Activated naive CD4-positive, alpha-beta T cell treated with Interleukin-2 at 50 U/mL for 16 hours (primary cell): ENCODE results near the gene PPP1R27.
"Not testable (repeated sequence)": the region's sequence is repeated elsewhere in the genome, so short reads cannot be mapped to it uniquely, and the experiment has no call there.

Source experiments
- DNase-seq: peaks from one replicate; pipeline ENCODE4 v3.0.0-alpha.2; 2020

The PPP1R27 gene

DNA sequence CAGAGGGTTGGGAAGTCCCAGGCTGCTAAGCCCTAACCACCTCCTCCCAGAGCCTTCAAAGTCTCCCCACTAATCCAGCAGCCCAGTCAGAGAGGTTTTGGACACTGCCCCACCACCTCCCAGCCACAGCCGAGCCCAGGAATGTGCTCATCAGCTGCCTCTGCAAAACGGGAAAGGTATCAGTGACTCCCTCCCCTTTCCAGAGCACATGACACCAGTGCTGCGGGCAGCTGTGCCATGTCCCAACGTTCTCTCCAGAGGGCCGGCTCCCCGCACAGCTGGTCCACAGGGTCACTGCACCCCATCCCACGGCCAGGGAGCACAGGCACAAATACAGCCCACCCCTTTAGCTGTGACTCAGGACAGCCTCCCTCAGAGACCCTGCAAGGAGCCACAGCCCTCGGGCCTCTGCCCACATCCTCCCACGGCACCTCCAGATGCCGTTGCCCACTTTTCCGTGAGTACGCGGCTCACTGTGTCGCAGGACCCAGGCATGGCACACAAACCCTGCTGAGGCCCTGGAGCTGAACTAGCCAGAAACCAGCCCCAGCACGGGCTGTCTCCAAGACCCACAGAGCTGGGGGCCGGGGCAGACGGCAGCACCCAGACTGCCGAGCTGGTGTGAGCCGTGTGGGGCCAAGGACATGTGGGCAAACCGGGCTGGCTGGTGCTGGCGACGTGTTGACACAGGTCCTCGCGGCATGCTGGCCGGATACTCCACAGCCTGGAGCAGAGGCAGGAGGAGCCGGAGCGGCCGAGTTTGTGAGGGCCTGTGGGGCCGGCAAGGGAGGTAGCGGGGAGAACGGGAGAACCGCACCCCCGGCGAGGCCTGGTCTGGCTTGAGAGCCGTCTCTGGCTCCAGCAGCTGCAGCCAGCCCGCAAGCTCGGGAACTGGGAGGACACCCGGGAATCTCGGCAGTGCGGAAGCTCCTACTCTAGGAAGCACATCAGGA, 6.3 kb upstream of the PPP1R27 start:
- no peak for DNase-seq

DNA sequence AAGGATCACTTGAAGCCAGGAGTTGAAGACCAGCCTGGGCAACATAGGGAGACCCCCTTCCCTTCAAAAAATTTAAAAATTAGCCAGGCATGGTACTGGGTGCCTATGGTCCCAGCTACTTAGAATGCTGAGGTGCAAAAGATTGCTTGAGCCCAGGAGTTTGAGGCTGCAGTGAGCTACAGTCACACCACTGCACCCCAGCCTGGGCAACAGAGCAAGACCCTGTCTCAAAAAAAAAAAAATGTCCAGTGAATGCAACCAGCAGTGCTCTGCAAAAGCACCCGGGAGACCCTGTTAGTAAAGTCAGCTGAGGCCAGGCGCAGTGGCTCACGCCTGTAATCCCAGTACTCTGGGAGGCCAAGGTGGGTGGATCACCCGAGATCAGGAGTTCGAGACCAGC, 5.2 kb upstream of the PPP1R27 start:
- not testable (repeated sequence) for DNase-seq

DNA sequence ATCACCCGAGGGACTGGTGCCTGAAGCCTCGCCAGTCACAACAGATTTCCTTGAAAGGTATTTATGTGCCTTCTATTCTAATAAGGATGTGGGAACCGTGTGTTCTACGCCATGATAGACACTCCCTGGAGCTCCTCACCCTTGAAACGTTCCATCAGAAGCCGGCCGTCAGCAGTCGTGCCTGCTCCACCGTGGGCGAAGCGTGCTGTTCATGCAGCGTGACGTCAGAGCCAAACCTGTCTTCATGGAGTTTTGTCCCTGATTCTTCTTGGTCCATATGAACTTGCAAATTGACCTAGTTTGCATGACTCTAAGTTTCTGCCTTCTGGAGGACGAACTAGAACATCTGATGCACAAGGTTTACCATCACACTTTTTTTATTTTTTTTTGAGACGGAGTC, 4.5 kb upstream of the PPP1R27 start:
- DNase-seq: no peak

DNA sequence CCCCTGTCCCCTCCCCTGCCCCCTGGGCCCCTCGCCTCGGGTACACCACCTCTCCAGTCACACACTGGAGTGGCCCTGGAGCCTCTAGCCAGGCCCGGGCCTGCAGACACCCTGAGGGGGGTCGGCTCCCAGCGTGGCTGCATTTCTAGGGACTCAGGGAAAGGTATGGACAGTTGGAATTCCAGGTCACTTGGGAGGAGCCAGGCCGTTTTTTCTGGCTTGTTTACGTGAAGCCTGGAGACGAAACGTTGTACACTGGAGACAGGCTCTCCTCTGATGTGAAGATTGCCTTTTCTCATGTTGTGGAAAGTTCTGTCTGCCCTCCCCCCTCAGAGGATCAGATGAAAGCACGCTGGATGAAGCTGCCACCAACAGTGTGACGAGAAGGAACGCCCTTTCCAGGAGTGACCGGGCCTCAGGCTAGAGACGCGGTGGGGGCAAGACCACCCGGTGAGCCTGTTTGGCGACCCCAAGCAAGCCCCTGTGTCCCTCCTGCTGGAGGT, 4.0 kb upstream of the PPP1R27 start:
- no peak for DNase-seq

DNA sequence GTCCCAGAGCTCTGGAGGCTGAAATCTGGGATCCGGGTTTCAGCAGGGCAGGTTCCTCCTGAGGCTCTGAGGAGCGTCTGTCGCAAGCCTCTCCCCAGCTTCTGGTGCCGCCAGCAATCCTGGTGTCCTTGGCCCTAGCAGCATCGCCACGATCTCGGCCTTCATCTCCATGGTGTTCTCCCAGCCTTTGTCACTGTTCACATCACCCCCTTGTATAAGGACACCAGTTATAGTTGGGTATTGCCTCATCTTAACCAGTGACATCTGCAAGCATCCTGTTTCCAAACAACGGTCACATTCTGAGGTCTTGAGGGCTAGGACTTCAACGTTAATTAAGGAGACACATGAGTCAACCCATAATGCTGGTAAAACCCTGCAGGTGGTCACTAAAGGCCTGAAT, 2.8 kb upstream of the PPP1R27 start:
- no peak for DNase-seq

DNA sequence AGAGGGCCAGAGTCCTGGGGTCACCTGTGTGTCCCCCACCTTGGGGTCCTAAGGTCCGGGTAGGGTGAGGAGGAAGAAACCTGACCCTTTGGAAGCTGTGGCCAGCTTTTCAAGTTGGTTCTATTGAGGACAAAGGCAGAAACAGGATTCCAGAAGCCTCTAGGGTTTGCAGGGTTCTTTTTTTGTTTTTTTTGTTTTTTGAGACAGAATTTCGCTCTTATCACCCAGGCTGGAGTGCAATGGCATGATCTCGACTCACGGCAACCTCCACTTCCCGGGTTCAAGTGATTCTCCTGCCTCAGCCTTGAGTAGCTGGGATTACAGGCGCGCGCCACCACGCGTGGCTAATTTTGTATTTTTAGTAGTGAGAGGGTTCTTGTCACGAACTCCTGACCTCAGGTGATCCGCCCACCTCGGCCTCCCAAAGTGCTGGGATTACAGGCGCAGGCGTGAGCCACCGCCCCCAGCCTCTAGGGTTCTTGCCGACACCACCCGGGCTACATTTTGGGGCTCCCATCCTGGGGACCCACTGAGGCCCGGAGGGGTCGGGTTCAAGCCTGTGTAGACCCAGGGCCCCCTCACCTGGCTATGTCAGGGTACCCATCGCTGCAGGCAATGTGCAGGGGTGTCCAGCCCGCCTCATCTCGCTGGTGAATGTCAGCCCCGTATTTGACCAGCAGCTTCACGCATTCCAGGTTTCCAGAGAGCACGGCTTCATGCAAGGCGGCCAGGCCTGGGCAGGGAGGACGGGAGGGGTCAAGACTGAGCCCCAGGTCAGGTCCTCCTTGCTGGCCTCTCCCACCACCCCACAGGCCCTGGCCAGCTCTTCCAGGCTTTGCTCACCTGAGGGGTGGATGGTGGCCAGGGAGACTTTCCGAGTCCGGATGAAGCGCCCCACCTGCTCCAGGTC, 674 bp downstream of the PPP1R27 start:
- DNase-seq: no peak

DNA sequence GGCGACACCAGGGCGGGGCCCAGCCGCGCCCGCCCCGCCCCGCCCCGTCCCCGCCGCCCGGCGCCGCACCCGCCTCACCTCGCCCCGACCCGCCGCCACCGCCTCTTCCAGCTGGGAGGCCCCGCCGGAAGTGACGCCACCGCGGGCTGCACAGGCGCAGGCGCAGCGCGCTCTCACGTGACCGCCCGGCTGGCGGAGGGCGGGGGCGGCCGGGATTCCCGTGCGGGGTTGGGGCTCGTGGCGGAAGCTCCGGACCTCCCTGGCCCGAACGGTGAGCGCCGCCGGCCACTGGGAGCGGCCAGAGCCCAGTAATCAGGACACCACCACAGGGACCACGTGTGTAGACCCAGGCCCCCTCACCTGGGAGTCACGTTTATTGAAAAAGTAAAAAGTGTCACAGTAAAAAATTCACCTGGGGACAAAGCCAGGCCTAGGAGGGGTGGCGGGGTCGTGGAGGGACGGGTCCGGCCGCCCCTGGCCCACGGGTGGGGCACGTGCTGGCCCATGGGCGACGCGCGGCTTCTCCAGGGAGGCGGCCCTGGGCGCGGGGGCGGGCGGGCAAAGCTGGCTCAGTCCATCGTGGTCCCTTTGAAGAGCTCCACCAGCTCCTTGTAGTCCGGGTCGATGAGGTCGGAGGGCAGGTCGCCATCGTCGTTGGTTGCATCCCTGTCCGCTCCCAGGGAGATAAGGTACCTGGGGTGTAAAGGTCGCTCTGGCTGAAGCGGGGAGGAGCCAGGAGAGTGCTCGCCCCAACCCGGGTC, 1.5 kb downstream of the PPP1R27 start, which contains the start of gene MCRIP1:
TSS of gene MCRIP1 (minus strand) at position 132 of the 761 bp plus-strand sequence. CDS start 8,785 bp downstream, outside the sequence.
- peak; percentile 95 for DNase-seq

DNA sequence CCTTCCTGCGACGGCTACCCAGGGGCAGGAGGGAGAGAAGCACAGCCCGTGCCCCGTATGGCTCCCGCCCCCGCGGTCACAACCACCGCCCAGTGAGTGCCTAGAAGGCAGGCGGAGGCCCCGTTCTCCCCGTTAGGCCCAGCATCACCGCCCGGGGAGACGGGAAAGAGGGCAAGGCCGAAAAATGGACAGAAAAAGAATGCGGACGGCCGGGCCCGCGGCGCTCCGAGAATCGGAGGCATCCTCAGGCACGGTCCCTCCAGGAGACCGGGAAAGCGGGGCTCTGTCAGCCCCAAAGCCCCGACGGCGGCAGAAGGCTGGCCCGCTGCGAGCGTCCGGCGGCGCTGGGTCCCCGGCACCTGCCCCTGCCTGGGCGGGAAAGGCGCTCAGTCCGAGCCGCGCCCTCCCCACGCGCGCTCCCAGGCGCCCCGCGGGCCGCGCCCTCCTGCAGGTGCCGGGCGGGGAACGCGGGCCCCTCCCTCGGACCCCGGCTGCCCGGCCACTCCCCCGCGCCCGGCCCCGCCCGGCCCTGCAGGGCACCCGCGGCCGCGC, 2.2 kb downstream of the PPP1R27 start:
- peak; percentile 57 for DNase-seq

DNA sequence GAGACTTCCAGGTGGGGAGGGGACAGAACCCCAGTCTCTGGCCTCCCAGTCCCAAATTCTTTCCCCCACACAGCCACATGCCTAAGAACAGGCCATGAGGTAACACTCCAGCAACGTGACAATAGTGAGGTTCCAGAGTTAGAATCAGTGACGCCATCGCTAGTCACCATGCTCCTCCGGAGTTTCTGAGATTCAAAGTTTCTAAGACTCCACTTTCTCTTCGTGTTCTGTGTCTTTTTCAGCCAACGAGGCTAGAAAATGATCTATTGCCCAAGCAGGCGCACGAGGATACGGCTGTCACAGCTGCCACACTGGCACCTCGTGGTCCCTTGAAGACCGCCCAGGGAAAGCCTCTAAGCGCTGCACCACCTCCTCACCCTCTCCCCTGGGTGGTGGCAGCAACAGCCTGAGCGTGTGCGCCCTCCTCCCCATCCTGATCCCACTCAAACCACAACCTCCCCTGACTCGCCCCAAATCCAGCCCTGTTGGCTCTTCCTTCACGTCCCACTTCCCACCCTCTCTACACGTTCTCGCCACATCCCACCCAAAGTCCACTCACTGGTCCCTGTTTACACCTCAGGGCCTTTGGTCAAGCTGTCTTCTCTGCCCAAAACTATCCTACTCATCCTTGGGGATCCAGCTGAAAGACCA, 2.8 kb downstream of the PPP1R27 start:
- DNase-seq: peak; percentile 66

DNA sequence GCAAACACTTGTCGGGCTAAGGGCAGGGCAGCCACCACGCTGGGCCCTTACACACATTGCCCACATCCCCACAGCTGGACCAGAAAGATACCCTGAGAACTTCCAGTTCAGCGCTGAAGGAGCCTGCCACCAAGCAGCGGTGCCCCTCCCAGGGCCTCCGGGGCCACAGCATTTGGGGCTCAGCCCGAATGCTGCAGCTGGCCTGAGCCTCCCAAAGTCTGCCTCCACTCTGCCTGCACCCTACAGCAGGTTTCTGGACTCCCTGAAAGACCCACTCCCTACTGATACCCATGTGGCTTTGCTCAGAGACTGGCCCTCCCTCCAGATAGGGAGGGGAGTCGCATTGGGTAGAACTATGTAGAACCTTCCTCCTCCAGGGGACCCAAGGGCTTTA, 3.3 kb downstream of the PPP1R27 start:
- peak; percentile 29 for DNase-seq

DNA sequence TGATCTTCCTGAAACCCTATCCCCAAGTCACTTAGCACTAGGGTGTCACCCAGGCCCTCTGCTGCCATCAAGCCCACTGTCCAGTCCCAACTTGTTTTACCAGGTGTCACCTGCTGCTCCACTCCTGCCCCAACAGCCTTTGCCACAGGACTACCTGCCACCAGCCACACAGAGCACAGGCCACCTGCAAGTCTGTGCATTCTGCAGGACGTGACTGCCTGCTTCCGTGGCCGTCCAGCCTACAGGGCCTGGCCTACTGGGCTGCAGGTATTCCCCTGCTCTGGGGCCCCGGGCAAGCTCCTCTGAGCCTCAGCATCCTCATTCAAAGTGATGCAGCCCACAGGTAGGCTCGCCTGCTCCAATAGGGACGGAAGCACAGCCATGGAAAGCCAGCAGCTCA, 5.0 kb downstream of the PPP1R27 start:
- no peak for DNase-seq

DNA sequence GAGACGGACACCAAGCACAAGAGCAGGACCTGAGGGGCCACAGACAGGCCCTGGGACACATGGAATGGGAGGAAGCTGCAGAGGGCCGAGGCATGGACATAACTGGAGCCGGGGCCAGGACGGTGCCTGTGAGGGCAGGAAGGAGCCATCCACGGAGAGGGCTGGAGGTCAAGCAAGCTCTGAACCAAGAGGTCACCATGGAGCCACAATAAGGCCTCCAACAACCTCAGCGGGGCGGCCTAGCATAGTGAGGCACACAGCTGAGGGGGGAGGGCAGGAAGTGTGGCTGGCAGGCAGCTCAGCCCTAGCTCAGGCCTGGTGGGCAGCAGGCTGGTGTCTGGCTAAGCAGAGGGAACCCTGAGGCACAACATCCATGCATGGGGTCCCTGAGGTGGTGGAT, 6.2 kb downstream of the PPP1R27 start:
- no peak for DNase-seq

DNA sequence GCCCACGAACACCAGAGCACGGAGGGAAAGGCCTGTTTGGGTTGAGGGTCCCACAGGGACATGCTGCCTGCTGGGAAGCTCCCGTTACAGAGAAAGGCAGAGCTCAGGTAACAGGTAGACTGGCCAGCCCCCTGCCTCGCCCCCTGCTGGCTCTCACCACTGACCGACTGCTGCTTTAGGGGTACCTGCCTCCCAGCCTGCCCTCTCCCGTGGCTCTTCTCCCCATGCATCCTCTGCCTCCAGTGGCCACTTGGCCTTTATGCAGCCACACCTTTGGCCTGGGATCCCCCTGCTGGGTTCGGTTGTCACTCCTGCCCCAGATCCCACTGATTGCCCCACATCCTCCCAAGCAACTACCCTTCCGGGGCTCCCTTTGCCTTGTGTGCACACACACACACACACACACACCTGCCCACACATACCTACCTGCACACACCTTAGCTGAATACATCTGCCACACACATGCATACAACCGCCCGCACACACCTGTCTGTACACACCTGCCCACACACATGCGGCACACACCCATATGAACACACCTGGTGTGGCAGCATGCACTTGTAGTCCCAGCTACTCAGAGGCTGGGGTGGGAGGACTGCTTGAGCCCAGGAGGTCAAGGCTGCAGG, 8.9 kb downstream of the PPP1R27 start:
- no peak for DNase-seq

DNA sequence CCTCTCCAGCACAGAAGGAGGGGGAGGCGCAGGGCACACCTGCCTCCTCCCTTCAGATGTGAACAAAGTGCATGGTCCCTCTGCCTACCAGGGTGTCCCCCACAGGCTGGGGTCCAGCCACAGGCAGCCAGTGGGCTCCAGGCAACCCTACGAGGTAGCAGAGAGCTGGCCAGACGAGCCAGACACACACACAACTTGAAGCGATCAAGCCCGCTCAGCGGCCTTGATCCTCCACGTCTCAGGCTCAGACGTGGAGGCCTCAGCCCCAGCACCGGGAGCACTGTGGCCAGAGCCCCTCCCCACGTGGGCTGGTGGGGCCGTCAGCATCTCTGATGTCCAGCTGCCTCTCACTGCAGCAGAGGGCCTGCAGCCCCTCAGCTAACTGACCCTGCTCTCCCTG, 10.3 kb downstream of the PPP1R27 start:
- DNase-seq: no peak

DNA sequence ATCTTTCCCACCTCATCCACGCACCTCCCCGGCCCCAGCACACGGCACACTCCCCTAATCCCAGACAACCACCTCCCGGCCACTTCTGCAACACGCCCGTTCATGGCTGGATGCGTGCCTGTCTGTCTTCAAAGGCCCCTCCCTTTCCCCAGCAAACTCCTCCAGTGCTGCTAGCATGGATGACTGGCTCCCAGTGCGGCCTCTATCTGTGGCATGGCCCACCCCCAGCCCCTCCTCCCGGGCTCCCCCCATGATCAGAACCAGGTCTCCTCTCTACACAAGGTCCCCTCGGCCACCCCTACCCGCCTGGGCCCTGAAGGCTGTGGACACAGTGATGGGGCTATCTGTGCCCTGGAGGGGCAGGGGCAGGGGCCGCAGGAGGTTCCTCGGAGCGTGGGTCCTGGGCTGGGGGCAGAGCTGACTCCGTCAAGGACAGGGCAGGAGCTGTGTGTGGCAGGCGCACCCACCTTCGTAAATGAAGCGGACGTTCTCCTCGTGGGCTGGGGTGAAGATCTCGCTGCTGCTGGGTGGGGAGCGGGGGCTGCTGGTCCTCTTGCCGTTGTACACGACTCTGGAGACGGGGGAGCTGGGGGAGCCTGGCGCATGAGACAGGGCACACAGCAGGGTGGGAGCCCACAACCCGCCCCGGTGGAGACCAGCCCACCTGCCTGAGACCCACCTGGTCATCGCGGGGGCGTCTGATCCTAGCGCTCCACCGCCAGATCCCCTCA, 10.9 kb downstream of the PPP1R27 start:
- no peak for DNase-seq

DNA sequence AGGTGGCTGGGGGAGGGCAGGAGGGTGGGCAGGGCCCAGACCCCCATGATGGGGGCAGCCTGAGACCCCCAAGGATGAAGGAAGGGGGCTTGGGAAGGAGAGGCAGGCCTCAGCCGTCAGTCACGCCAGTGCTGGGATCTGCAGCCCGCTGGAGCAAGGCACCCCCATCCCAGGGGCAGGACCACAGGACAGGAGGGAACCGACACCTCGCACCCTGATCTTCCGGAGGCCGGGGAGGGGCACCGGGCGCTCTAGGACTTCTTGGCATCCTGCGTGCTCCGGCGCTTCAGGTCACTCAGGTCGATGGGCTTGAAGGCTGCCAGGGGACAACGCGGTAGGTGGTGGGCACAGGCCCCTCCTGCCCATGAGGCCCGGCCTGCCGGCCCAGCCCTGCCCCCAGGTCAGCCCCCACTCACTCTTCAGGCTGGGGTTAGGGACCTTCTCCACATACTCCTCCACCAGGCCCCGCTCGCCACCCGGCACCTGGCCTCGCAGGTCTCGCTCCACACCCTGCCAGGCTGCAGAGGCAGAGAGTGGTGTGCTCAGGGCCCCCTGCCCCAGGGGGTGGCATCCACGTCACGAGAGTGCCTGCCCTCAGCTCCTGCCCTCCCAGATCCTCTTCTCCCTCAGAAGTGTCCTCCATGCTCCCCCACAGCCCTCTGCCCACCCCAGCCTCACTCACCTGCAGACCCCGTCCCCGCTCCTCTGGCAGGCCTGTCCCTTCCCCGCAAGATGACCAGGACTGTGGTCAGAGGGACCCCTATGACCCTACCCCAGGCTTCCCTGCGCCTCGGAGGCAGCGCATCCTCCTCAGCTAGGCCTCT, 11.6 kb downstream of the PPP1R27 start:
- DNase-seq: no peak

DNA sequence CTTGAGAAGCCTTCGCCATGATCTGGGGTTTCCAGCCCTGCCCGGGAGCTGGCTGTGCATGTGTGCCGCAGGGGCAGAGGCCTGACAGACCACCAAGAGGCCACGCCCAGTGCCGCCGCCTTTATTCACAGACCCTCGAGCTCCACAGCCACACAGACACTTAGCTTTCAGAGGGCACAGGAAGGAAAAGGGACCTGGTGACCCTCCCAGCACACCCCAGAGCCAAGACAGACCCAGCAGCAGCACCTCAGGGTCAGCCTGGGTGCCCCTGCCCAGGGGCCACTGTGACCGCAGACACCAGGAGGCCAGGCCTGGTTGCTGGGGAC, 12.6 kb downstream of the PPP1R27 start:
- DNase-seq: no peak

DNA sequence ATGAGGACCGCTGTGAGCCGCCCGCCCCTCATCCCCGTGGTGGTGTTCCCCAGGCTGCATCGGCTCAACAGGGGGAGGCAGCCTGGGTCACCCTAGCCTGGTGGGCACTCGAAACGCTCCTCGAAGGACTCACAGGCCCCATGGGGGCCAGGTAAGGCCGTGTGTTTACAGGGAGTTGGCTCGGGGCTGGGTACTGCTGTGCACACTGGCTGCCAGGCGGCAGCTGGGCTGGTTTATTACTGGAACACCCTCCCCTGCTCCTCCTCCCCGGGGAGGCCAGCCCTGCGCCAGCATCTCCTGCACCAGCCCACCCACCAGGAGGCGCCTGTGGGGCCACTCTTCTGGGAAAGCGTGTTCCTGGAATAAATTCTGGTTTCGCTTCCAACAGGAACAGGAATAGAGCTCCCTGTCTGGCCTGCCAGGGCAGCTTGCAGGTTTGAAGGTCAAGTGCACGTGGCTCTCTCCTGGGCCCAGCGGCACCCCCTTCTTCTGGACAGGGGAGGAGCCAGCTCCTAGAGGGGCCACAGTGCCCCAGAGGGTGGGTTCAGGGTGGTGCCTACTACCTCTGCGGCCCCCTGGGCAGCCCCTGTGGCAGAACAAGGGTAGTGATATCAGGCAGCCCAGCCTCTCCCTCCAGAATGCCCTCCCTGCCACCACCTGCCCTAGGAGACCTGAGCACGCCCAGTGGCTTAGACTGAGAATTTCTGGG, 13.1 kb downstream of the PPP1R27 start:
- DNase-seq: peak; percentile 19

DNA sequence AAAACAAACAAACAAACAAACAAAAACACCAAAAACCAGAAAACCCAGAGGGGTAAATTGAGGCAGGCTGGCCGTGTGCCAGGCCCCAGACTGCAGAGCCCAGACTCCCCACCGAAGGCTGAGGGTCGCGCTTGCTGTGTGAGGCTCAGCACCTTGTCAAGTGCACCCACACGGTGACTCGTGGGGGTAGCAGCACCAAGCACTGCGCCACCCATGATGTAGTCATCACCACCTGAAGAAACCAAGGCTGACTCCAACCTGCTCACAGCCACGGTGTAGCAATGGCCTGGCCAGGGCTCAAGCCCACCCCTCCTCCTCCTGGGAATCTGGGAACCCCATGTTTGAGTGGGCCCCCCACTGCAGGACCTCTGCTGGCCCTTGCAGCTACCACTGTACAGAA, 13.7 kb downstream of the PPP1R27 start:
- DNase-seq: no peak
